K562 (cell line): ENCODE data around the gene POLD2. TPM values are rescaled to one million over a fixed set of nuclear protein-coding genes. Genes with fewer than 3 reads are reported as not detected.

Source experiments
- ATAC-seq: fragments of 200-7000 bp; cut with Tn5 transposase; 3 replicates; pipeline ENCODE4 v1.9.1; 2020; ENCODE audit warnings: moderate library complexity
- BruUV-seq: library from RNA; stranded (reverse); fragments of 400-500 nt; replicated peaks from 2 replicates; lab custom pipeline; 2021; lab: Mats Ljungman, UMichigan
- CTCF ChIA-PET: fragments of 300-600 bp; formaldehyde crosslinking; extraction: SDS; loops from one replicate; lab custom pipeline; 2021; ENCODE audit warnings: low intra/inter-chr PET ratio; lab: Yijun Ruan, JAX
- POLR2A ChIA-PET: fragments of 300-600, 350-650 bp; sonication (Branson Sonifier 250); formaldehyde crosslinking; extraction: SDS; loops from one replicate; lab custom pipeline; 2021; ENCODE audit warnings: antibody characterized with exemption, inconsistent platforms; lab: Yijun Ruan, JAX
- DNase-seq, 4 experiments: peaks; one replicate each; pipeline versions ENCODE4 v3.0.0 to v3.0.0-alpha.2; 2011 to 2018; ENCODE audit warnings: low spot score in 3 of 4, mixed read lengths in 3 of 4; ENCODE audit errors: extremely low read depth in 1 of 4
- FAIRE-seq: peaks from 2 replicates; lab custom pipeline; 2011; peaks lifted over from hg19 to GRCh38; lab: Jason Lieb, UNC
- H2AFZ ChIP-seq: 2 replicates; pipeline ENCODE4 v1.6.0; 2011; ENCODE audit warnings: low read depth, low read length, control low read depth, inconsistent platforms
- H3K27ac ChIP-seq: fragments of 200-600 bp; 3 replicates; pipeline ENCODE4 v1.8.0; 2011; ENCODE audit warnings: low read depth, mild to moderate bottlenecking, control low read depth, inconsistent platforms, low read length, moderate library complexity, mixed read lengths; ENCODE audit errors: extremely low read depth
- H3K27me3 ChIP-seq, 2 experiments: fragments of 300-600 bp in 1 of 2; 2 replicates in 1 of 2; 3 replicates in 1 of 2; pipeline versions ENCODE4 v1.6.0 to v1.8.0; 2011; ENCODE audit warnings: inconsistent platforms in 2 of 2, low read length in 2 of 2, mild to moderate bottlenecking in 1 of 2, mixed read lengths in 1 of 2, moderate library complexity in 1 of 2; ENCODE audit not compliant: control insufficient read depth in 2 of 2, insufficient read depth in 2 of 2
- H3K36me3 ChIP-seq: fragments of 300-600 bp; 3 replicates; pipeline ENCODE4 v1.8.0; 2011; ENCODE audit warnings: mild to moderate bottlenecking, low read length, inconsistent platforms; ENCODE audit not compliant: control insufficient read depth, insufficient read depth
- H3K4me1 ChIP-seq, 2 experiments: fragments of 200-600 bp in 1 of 2; replicated peaks in 1 of 2; 2 replicates in 1 of 2; 3 replicates in 1 of 2; pipeline versions ENCODE4 v1.5.1 to v1.8.0; 2011; ENCODE audit warnings: inconsistent platforms in 2 of 2, low read length in 2 of 2, mild to moderate bottlenecking in 1 of 2, mixed read lengths in 1 of 2, moderate library complexity in 1 of 2; ENCODE audit not compliant: control insufficient read depth in 2 of 2, insufficient read depth in 2 of 2
- H3K4me2 ChIP-seq: 2 replicates; pipeline ENCODE4 v1.6.1; 2011; ENCODE audit warnings: low read length, control low read depth, inconsistent platforms, mixed read lengths; ENCODE audit not compliant: insufficient read depth
- H3K4me3 ChIP-seq: fragments of 200-600 bp; sonication (generic), shearing (Covaris generic); 2 replicates; pipeline ENCODE4 v1.5.1; 2016; ENCODE audit warnings: control low read depth, inconsistent platforms
- H3K79me2 ChIP-seq: fragments of 200-600 bp; 3 replicates; pipeline ENCODE4 v1.8.0; 2011; ENCODE audit warnings: low read length, inconsistent platforms; ENCODE audit not compliant: control insufficient read depth, insufficient read depth
- H3K9ac ChIP-seq, 2 experiments: 2 replicates each; pipeline versions ENCODE4 v1.6.0 to v1.6.1; 2011; ENCODE audit warnings: low read depth in 2 of 2, low read length in 2 of 2, control low read depth in 1 of 2, inconsistent platforms in 1 of 2, mild to moderate bottlenecking in 1 of 2, mixed read lengths in 1 of 2; ENCODE audit not compliant: insufficient read depth in 1 of 2
- H3K9me1 ChIP-seq: one replicate; pipeline ENCODE4 v1.6.0; 2011; ENCODE audit warnings: inconsistent platforms, mild to moderate bottlenecking, low read length, moderate library complexity; ENCODE audit not compliant: control insufficient read depth, insufficient read depth
- H3K9me3 ChIP-seq: replicated peaks from 2 replicates; pipeline ENCODE4 v1.5.1; 2011; ENCODE audit warnings: low read depth, low read length, inconsistent platforms; ENCODE audit not compliant: control insufficient read depth, insufficient read depth
- H4K20me1 ChIP-seq: replicated peaks from 2 replicates; pipeline ENCODE4 v1.6.1; 2011; ENCODE audit warnings: low read length, inconsistent platforms, mixed read lengths; ENCODE audit not compliant: control insufficient read depth, insufficient read depth
- CEBPB ChIP-seq: fragments of 450-650 bp; IDR thresholded peaks from 2 replicates; pipeline ENCODE4 v1.6.1; 2016; ENCODE audit warnings: missing genetic modification characterization, missing compliant biosample characterization
- PHTF2 ChIP-seq: fragments of 250-450 bp; sonication (Bioruptor Pico); IDR thresholded peaks from 2 replicates; pipeline ENCODE4 v1.5.0; 2021; ENCODE audit warnings: mild to moderate bottlenecking
- POLR2A ChIP-seq: fragments of 450-650 bp; conservative IDR thresholded peaks from 2 replicates; pipeline ENCODE4 v1.6.1; 2016
- ZNF133 ChIP-seq: fragments of 250-450 bp; sonication (Bioruptor Pico); IDR thresholded peaks from 2 replicates; pipeline ENCODE4 v1.4.0; 2020; ENCODE audit warnings: mild to moderate bottlenecking
- ZNF583 ChIP-seq: fragments of 250-450 bp; sonication (Bioruptor Pico); IDR thresholded peaks from 2 replicates; pipeline ENCODE4 v1.4.0; 2020
- WGBS: fragments of 100-300 bp; shearing (Covaris generic); methylation state at CpG from one replicate; pipeline ENCODE4 v1.1.6; 2016; ENCODE audit warnings: low coverage, mixed read lengths; ENCODE audit not compliant: insufficient coverage; ENCODE audit errors: missing lambda C conversion rate; 5-methylcytosine and 5-hydroxymethylcytosine counted together
- in situ Hi-C: fragments of 300-500 bp; cut with MboI; formaldehyde crosslinking; loops from 4 replicates; pipeline ENCODE4 v1.15.0; 2018; ENCODE audit warnings: inconsistent platforms, mixed read lengths
- intact Hi-C: fragments of 100-400 bp; cut with micrococcal nuclease; formaldehyde crosslinking; loops from 2 replicates; pipeline ENCODE4 v1.14.2; 2022
- polyA plus RNA-seq, 8 experiments: library from polyadenylated mRNA; depleted of rRNA in 4 of 8; stranded (reverse) in 5 of 8; unstranded in 3 of 8; fragments of >200 nt; fragmentation: Nextera tagmentation in 2 of 8; fragmentation: Illumina TruSeq in 1 of 8; extraction: Ambion mirVana in 2 of 8; extraction: Trizol in 1 of 8; gene quantifications; 2 replicates each; pipeline versions ENCODE4 v1.2.1 to v1.2.3, GENCODE V29; 2011 to 2014; ENCODE audit warnings: inconsistent platforms in 1 of 8, missing spikeins in 1 of 8
- total RNA-seq, 7 experiments: library from RNA; depleted of rRNA in 6 of 7; stranded (reverse); fragments of >200 nt in 6 of 7; fragmentation: Illumina TruSeq in 2 of 7; extraction: Trizol in 2 of 7; gene quantifications; 2 replicates each; pipeline versions ENCODE4 v1.2.1 to v1.2.3, GENCODE V29; 2011 to 2021; ENCODE audit warnings: low replicate concordance in 1 of 7
- TF ChIP-seq, protein P1 (sequence below): fragments of 250-450 bp; sonication (Bioruptor Pico); IDR thresholded peaks from 2 replicates; pipeline ENCODE4 v1.4.0; 2020; ENCODE audit warnings: mild to moderate bottlenecking
- TF ChIP-seq, protein P2 (sequence below): fragments of 250-450 bp; sonication (Bioruptor Pico); IDR thresholded peaks from 2 replicates; pipeline ENCODE4 v1.5.0; 2021
- TF ChIP-seq, protein P3 (sequence below): fragments of 450-650 bp; formaldehyde crosslinking; IDR thresholded peaks from 2 replicates; pipeline ENCODE4 v1.4.0; 2022; ENCODE audit warnings: missing genetic modification characterization
- TF ChIP-seq, protein P4 (sequence below): fragments of 250-450 bp; sonication (Bioruptor Pico); IDR thresholded peaks from 2 replicates; pipeline ENCODE4 v1.5.0; 2022; ENCODE audit warnings: mild to moderate bottlenecking

The POLD2 gene
- total and polyA plus RNA-seq, 9 of the 15 experiments (the other 6 are each of a cell fraction or from before 2014, with no cell fraction given), result 29.7 to 259 (median 225) TPM

DNA sequence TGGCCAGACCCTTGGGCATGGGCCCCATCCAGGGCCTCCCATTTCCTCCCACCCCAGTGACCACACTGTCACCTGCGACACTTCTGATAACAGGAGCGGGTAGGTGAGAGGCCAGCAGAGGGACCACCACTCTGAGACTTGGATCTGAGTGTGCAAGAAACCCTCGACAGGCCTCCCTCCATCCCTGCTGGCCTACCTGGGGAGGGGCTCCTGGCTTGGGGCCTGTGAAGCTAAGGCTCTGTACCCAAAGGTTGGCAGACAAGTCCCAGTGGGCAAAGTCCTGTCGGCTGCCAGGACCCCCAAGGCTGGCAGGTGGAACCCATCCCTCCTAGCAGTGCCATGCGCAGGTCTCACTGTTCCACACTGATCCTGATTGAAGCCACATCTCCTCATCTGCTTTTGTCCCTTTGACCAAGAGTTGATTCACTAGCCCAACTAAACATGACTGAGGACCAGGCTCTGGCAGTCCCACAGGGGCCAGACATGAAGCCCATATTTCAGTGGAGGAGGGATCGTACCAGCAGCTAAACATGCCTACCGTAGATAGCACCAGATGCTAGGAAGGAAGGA lies 56.8 kb downstream of the POLD2 start (continued):
- no peak for TF ChIP-seq ZNF133 (CRISPR knock-in tag)
- peak; percentile 28 for TF ChIP-seq POLR2A
- TF ChIP-seq, protein P1, sequence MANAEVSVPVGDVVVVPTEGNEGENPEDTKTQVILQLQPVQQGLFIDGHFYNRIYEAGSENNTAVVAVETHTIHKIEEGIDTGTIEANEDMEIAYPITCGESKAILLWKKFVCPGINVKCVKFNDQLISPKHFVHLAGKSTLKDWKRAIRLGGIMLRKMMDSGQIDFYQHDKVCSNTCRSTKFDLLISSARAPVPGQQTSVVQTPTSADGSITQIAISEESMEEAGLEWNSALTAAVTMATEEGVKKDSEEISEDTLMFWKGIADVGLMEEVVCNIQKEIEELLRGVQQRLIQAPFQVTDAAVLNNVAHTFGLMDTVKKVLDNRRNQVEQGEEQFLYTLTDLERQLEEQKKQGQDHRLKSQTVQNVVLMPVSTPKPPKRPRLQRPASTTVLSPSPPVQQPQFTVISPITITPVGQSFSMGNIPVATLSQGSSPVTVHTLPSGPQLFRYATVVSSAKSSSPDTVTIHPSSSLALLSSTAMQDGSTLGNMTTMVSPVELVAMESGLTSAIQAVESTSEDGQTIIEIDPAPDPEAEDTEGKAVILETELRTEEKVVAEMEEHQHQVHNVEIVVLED (CRISPR knock-in tag), result no peak
- TF ChIP-seq PHTF2, result no peak
- TF ChIP-seq, protein P2, sequence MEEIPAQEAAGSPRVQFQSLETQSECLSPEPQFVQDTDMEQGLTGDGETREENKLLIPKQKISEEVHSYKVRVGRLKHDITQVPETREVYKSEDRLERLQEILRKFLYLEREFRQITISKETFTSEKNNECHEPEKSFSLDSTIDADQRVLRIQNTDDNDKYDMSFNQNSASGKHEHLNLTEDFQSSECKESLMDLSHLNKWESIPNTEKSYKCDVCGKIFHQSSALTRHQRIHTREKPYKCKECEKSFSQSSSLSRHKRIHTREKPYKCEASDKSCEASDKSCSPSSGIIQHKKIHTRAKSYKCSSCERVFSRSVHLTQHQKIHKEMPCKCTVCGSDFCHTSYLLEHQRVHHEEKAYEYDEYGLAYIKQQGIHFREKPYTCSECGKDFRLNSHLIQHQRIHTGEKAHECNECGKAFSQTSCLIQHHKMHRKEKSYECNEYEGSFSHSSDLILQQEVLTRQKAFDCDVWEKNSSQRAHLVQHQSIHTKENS, result no peak
- no peak for TF ChIP-seq ZNF583 (CRISPR knock-in tag)

DNA sequence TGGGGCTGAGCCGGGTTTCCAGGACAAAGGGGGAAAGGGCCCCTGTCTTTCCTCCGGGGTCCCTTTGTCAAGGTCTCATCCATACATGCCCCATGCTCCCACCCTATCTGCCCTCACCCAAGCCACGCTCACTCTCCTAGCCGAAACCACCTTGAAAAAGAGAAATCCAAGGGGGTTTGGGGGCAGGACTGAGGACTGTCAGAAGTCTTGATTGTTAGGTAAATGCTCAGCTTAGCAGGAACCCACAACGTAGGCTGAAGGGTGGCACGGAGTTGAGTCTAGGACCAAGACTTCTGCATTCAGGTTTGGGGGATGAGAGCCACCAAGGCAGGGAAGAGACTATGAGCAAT lies 57.3 kb downstream of the POLD2 start:
- Histone ChIP-seq H3K9ac (peak overlapping the region in 1 of 2 experiments; percentile 76; a peak in 2 of 4 replicates), H3K9me3 (no peaks in the 10 kb centered on the region), H3K4me3 (no peak overlapping the region), H2AFZ (no peak overlapping the region), H3K27ac (no peak overlapping the region), H3K9me1 (no peaks in the 10 kb centered on the region), H3K79me2 (no peaks in the 10 kb centered on the region), H3K4me1 (peaks cover 6 to 36% of the 10 kb centered on the region in 2 experiments; a peak in 3 of 5 replicates), H3K36me3 (peaks cover 8% of the 10 kb centered on the region; the same call in 2 of the 3 replicates), H3K4me2 (no peak overlapping the region), H4K20me1 (peaks cover 12% of the 10 kb centered on the region; the same call in 1 of the 2 replicates), H3K27me3 (peaks cover 0 to 14% of the 10 kb centered on the region in 2 experiments; a peak in 2 of 5 replicates)
- 21% methylated on average over 5 of the region's 6 CpGs for WGBS
- intact Hi-C loops (loop anchor here (5.0 kb wide), 1 partner anchor 44 kb away; no protein-coding TSS in a partner anchor), in situ Hi-C loops (no loop called here)
- ChIA-PET CTCF (interaction anchor here (0.6 kb wide), 1 partner anchor 131 kb away, joined by 4 read pairs; no protein-coding TSS in a partner anchor), POLR2A (interaction anchor here (2.5 kb wide), 1 partner anchor 130 kb away, joined by 6 read pairs; no protein-coding TSS in a partner anchor)
- TF ChIP-seq, protein P3, sequence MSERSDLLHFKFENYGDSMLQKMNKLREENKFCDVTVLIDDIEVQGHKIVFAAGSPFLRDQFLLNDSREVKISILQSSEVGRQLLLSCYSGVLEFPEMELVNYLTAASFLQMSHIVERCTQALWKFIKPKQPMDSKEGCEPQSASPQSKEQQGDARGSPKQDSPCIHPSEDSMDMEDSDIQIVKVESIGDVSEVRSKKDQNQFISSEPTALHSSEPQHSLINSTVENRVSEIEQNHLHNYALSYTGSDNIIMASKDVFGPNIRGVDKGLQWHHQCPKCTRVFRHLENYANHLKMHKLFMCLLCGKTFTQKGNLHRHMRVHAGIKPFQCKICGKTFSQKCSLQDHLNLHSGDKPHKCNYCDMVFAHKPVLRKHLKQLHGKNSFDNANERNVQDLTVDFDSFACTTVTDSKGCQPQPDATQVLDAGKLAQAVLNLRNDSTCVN (CRISPR knock-in tag), result no peak
- TF ChIP-seq POLR2A, result peak; percentile 37; the same call in 1 of the 2 replicates
- TF ChIP-seq, protein P4, sequence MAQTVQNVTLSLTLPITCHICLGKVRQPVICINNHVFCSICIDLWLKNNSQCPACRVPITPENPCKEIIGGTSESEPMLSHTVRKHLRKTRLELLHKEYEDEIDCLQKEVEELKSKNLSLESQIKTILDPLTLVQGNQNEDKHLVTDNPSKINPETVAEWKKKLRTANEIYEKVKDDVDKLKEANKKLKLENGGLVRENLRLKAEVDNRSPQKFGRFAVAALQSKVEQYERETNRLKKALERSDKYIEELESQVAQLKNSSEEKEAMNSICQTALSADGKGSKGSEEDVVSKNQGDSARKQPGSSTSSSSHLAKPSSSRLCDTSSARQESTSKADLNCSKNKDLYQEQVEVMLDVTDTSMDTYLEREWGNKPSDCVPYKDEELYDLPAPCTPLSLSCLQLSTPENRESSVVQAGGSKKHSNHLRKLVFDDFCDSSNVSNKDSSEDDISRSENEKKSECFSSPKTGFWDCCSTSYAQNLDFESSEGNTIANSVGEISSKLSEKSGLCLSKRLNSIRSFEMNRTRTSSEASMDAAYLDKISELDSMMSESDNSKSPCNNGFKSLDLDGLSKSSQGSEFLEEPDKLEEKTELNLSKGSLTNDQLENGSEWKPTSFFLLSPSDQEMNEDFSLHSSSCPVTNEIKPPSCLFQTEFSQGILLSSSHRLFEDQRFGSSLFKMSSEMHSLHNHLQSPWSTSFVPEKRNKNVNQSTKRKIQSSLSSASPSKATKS (CRISPR knock-in tag), result 0 out of 2 replicates have a peak, but pooled peaks have one; percentile 42
- TF ChIP-seq CEBPB, result no peak
- FAIRE-seq, result no peak
- no peak for DNase-seq
- no peak for ATAC-seq
- BruUV-seq, result no TSS peak
